HepG2 (cell line): ENCODE data around the gene FOLR2. TPM values are rescaled to one million over a fixed set of nuclear protein-coding genes. Genes with fewer than 3 reads are reported as not detected.

ENCODE experiments used
- ATAC-seq: fragments of 200-7000 bp; cut with Tn5 transposase; 3 replicates; pipeline ENCODE4 v1.9.1; 2020; ENCODE audit warnings: mild to moderate bottlenecking, moderate library complexity
- BruUV-seq: library from RNA; stranded (reverse); fragments of 400-500 nt; replicated peaks from 2 replicates; lab custom pipeline; 2021; lab: Mats Ljungman, UMichigan
- CTCF ChIA-PET: fragments of 300-600 bp; formaldehyde crosslinking; extraction: SDS; loops from one replicate; lab custom pipeline; 2021; ENCODE audit warnings: low total read pairs, inconsistent platforms, low intra/inter-chr PET ratio; lab: Yijun Ruan, JAX
- POLR2A ChIA-PET: fragments of 350-600 bp; sonication (Branson Sonifier 250); formaldehyde crosslinking; loops from one replicate; lab custom pipeline; 2020; ENCODE audit warnings: antibody characterized with exemption, inconsistent platforms; lab: Yijun Ruan, JAX
- DNase-seq: peaks from one replicate; pipeline ENCODE4 v3.0.0-alpha.2; 2015; ENCODE audit warnings: low spot score
- FAIRE-seq: peaks from 3 replicates; lab custom pipeline; 2011; peaks lifted over from hg19 to GRCh38; lab: Jason Lieb, UNC
- H2AFZ ChIP-seq: one replicate; pipeline ENCODE4 v1.6.1; 2011; ENCODE audit warnings: low read length, inconsistent platforms
- H3K27ac ChIP-seq: fragments of 300-600 bp; 3 replicates; pipeline ENCODE4 v1.8.0; 2011; ENCODE audit warnings: mixed run types, mild to moderate bottlenecking, mixed read lengths, low read length, inconsistent platforms; ENCODE audit not compliant: insufficient read depth; ENCODE audit errors: extremely low read length
- H3K27me3 ChIP-seq, 2 experiments: fragments of 200-600 bp in 1 of 2; 2 replicates in 1 of 2; 3 replicates in 1 of 2; pipeline versions ENCODE4 v1.6.0 to v1.8.0; 2011; ENCODE audit warnings: low read length in 2 of 2, mild to moderate bottlenecking in 2 of 2, moderate library complexity in 2 of 2, inconsistent platforms in 1 of 2; ENCODE audit not compliant: insufficient read depth in 2 of 2, control insufficient read depth in 1 of 2
- H3K36me3 ChIP-seq, 2 experiments: fragments of 200-600 bp in 1 of 2; replicated peaks in 1 of 2; 2 replicates in 1 of 2; 3 replicates in 1 of 2; pipeline versions ENCODE4 v1.5.1 to v1.8.0; 2011; ENCODE audit warnings: low read length in 2 of 2, inconsistent platforms in 1 of 2; ENCODE audit not compliant: insufficient read depth in 2 of 2, control insufficient read depth in 1 of 2
- H3K4me1 ChIP-seq: 2 replicates; pipeline ENCODE4 v1.5.1; 2012; ENCODE audit warnings: low read length, inconsistent platforms; ENCODE audit not compliant: insufficient read depth
- H3K4me2 ChIP-seq: 2 replicates; pipeline ENCODE4 v1.6.0; 2011; ENCODE audit warnings: low read depth, low read length, inconsistent platforms
- H3K4me3 ChIP-seq, 3 experiments: fragments of 200-600 bp in 1 of 3; sonication (generic), shearing (Covaris generic) in 1 of 3; replicated peaks in 1 of 3; 2 replicates each; pipeline ENCODE4 v1.5.1; 2011 to 2016; ENCODE audit warnings: low read length in 3 of 3, inconsistent platforms in 2 of 3, low read depth in 2 of 3, mild to moderate bottlenecking in 2 of 3, control low read depth in 1 of 3, mixed read lengths in 1 of 3; ENCODE audit not compliant: insufficient read depth in 1 of 3
- H3K79me2 ChIP-seq: one replicate; pipeline ENCODE4 v1.6.1; 2011; ENCODE audit warnings: low read length, inconsistent platforms; ENCODE audit not compliant: insufficient read depth
- H3K9ac ChIP-seq: 2 replicates; pipeline ENCODE4 v1.6.0; 2011; ENCODE audit warnings: mild to moderate bottlenecking, low read depth, low read length, inconsistent platforms; ENCODE audit not compliant: insufficient read depth
- H3K9me3 ChIP-seq: 2 replicates; pipeline ENCODE4 v1.5.1; 2012; ENCODE audit warnings: mild to moderate bottlenecking, low read length
- H4K20me1 ChIP-seq: 2 replicates; pipeline ENCODE4 v1.6.0; 2011; ENCODE audit warnings: inconsistent platforms, mild to moderate bottlenecking, low read length, moderate library complexity; ENCODE audit not compliant: insufficient read depth
- ARNTL ChIP-seq: sonication (generic); formaldehyde crosslinking; IDR thresholded peaks from 2 replicates; pipeline ENCODE4 v1.4.0; 2020; ENCODE audit warnings: mild to moderate bottlenecking, missing genetic modification reagents
- HNRNPLL ChIP-seq: fragments of 200-400 bp; formaldehyde crosslinking; IDR thresholded peaks from 2 replicates; pipeline ENCODE4 v1.6.1; 2017; ENCODE audit warnings: mild to moderate bottlenecking, low read depth, low read length; ENCODE audit not compliant: poor library complexity, severe bottlenecking
- POLR2G ChIP-seq: fragments of 200-400 bp; formaldehyde crosslinking; IDR thresholded peaks from 2 replicates; pipeline ENCODE4 v1.6.1; 2018; ENCODE audit warnings: mild to moderate bottlenecking, low read depth, low read length, moderate library complexity
- RBFOX2 ChIP-seq: fragments of 200-400 bp; formaldehyde crosslinking; IDR thresholded peaks from 2 replicates; pipeline ENCODE4 v1.6.1; 2017; ENCODE audit warnings: low read depth, mild to moderate bottlenecking, low read length
- RBM39 ChIP-seq: fragments of 200-400 bp; formaldehyde crosslinking; IDR thresholded peaks from one replicate; pipeline ENCODE4 v1.6.1; 2018; ENCODE audit warnings: antibody characterized with exemption, mild to moderate bottlenecking, low read depth, low read length; ENCODE audit not compliant: poor library complexity, severe bottlenecking
- TBX2 ChIP-seq: sonication (generic); formaldehyde crosslinking; IDR thresholded peaks from 2 replicates; pipeline ENCODE4 v1.5.0; 2020; ENCODE audit warnings: missing genetic modification reagents, mild to moderate bottlenecking, borderline replicate concordance
- THAP9 ChIP-seq: sonication (generic); formaldehyde crosslinking; IDR thresholded peaks from 2 replicates; pipeline ENCODE4; 2020; ENCODE audit warnings: missing genetic modification reagents, mild to moderate bottlenecking, borderline replicate concordance
- ZBTB33 ChIP-seq: sonication (generic); formaldehyde crosslinking; IDR thresholded peaks from 2 replicates; pipeline ENCODE4 v1.4.0; 2020; ENCODE audit warnings: missing genetic modification reagents
- WGBS: methylation state at CpG from one replicate; pipeline ENCODE4 v1.1.6; 2017; ENCODE audit warnings: low lambda C conversion rate; 5-methylcytosine and 5-hydroxymethylcytosine counted together
- in situ Hi-C: cut with HindIII; loops from 2 replicates; pipeline ENCODE4 v1.10.0; 2017; ENCODE audit warnings: low pct_unique_long_range_greater_than_20kb; ENCODE audit not compliant: extremely low pct_ligation_motif_present
- intact Hi-C: fragments of 100-400 bp; cut with micrococcal nuclease; formaldehyde crosslinking; loops from one replicate; pipeline ENCODE4 v1.10.0; 2022; ENCODE audit not compliant: unreplicated experiment
- polyA plus RNA-seq, 8 experiments: library from polyadenylated mRNA; depleted of rRNA in 3 of 8; stranded (reverse) in 7 of 8; unstranded in 1 of 8; fragments of >200 nt; fragmentation: Illumina TruSeq in 4 of 8; extraction: Trizol in 4 of 8; gene quantifications; 2 replicates each; pipeline versions ENCODE4 v1.2.1 to v1.2.3, GENCODE V29; 2011 to 2016; ENCODE audit warnings: low read depth in 4 of 8, missing spikeins in 1 of 8, mixed read lengths in 1 of 8; ENCODE audit not compliant: insufficient read depth in 1 of 8
- total RNA-seq, 5 experiments: library from RNA; depleted of rRNA; stranded (reverse); fragments of >200 nt; fragmentation: Illumina TruSeq; extraction: Trizol; gene quantifications; 2 replicates each; pipeline ENCODE4 v1.2.3, GENCODE V29; 2016; ENCODE audit warnings: low read depth in 1 of 5

The FOLR2 gene
- total and polyA plus RNA-seq, 2 of the 13 experiments (the other 11 are each of a cell fraction or from before 2014, with no cell fraction given): 0.09 TPM; not detected in 1

GRCh38 chr11:72237112-72237931, 20.7 kb downstream of the FOLR2 start:
- H3K36me3 ChIP-seq: peaks cover 11 to 31% of the 10 kb centered on the region in 2 experiments; a peak in 4 of 5 replicates
- peaks cover 2 to 24% of the 10 kb centered on the region in 2 experiments; a peak in 4 of 5 replicates for H3K27me3 ChIP-seq
- no peak overlapping the region for H3K27ac ChIP-seq
- no peaks in the 10 kb centered on the region for H3K9me3 ChIP-seq
- DNase-seq (no peak), FAIRE-seq (no peak), ATAC-seq (no peak)
- H3K9ac ChIP-seq: no peak overlapping the region
- TF ChIP-seq THAP9 (CRISPR knock-in tag): no peak
- TF ChIP-seq ZBTB33: 0 out of 2 replicates have a peak, but pooled peaks have one; percentile 27
- peak; percentile 8 for TF ChIP-seq RBM39
- TF ChIP-seq ARNTL (CRISPR knock-in tag): no peak
- TF ChIP-seq POLR2G: peak; percentile 17; the same call in 1 of the 2 replicates
- TF ChIP-seq TBX2 (CRISPR knock-in tag): 0 out of 2 replicates have a peak, but pooled peaks have one; percentile 3
- peak; percentile 49; the same call in 1 of the 2 replicates for TF ChIP-seq RBFOX2
- peak; percentile 7 for TF ChIP-seq HNRNPLL
- CTCF ChIA-PET: no interaction called here
- WGBS: 98% methylated on average over 8 of the region's 22 CpGs
- no peak overlapping the region for H2AFZ ChIP-seq
- peaks cover 17% of the 10 kb centered on the region for H3K4me1 ChIP-seq
- intact Hi-C loops (no loop called here), in situ Hi-C loops (no loop called here)
- BruUV-seq: TSS peak; percentile 37
- POLR2A ChIA-PET: interaction anchor here (0.6 to 1.0 kb wide), 2 partner anchors 158 to 193 kb away, joined by 4 read pairs; no protein-coding TSS in a partner anchor
- no peaks in the 10 kb centered on the region for H4K20me1 ChIP-seq
- no peaks in the 10 kb centered on the region for H3K79me2 ChIP-seq
- H3K4me3 ChIP-seq: no peak overlapping the region
- no peak overlapping the region for H3K4me2 ChIP-seq
